H9 (cell line): ENCODE measurements around the gene PAX8. TPM values are rescaled to one million over a fixed set of nuclear protein-coding genes. Genes with fewer than 3 reads are reported as not detected.

Experiments
- DNase-seq: peaks from one replicate; pipeline ENCODE4 v3.0.0-alpha.2; 2017
- H2AFZ ChIP-seq: one replicate; pipeline ENCODE4 v1.6.1; 2013; ENCODE audit warnings: mild to moderate bottlenecking, low read length, control low read depth, moderate library complexity
- H2AK5ac ChIP-seq: 2 replicates; pipeline ENCODE4 v1.6.1; 2013; ENCODE audit warnings: low read length, control low read depth, mixed read lengths; ENCODE audit not compliant: insufficient read length
- H2BK120ac ChIP-seq: one replicate; pipeline ENCODE4 v1.6.1; 2013; ENCODE audit warnings: low read depth, mild to moderate bottlenecking, low read length, control low read depth, inconsistent platforms; ENCODE audit not compliant: poor library complexity, severe bottlenecking
- H2BK12ac ChIP-seq: 2 replicates; pipeline ENCODE4 v1.6.1; 2013; ENCODE audit warnings: low read length, control low read depth, mixed read lengths, low read depth; ENCODE audit not compliant: insufficient read length
- H2BK15ac ChIP-seq: 2 replicates; pipeline ENCODE4 v1.6.1; 2013; ENCODE audit warnings: low read depth, low read length, control low read depth
- H2BK20ac ChIP-seq: one replicate; pipeline ENCODE4 v1.6.1; 2013; ENCODE audit warnings: low read depth, mild to moderate bottlenecking, low read length, control low read depth, inconsistent platforms; ENCODE audit not compliant: poor library complexity, severe bottlenecking
- H2BK5ac ChIP-seq: 2 replicates; pipeline ENCODE4 v1.6.1; 2013; ENCODE audit warnings: low read length, control low read depth, mixed read lengths; ENCODE audit not compliant: insufficient read length
- H3K14ac ChIP-seq: 2 replicates; pipeline ENCODE4 v1.6.1; 2013; ENCODE audit warnings: low read length, control low read depth; ENCODE audit not compliant: insufficient read depth
- H3K18ac ChIP-seq: 2 replicates; pipeline ENCODE4 v1.6.1; 2013; ENCODE audit warnings: low read depth, mild to moderate bottlenecking, mixed read lengths, low read length, control low read depth; ENCODE audit not compliant: insufficient read length
- H3K23ac ChIP-seq: 2 replicates; pipeline ENCODE4 v1.6.1; 2013; ENCODE audit warnings: low read length, control low read depth, mixed read lengths, low read depth; ENCODE audit not compliant: insufficient read length
- H3K23me2 ChIP-seq: 2 replicates; pipeline ENCODE4 v1.6.1; 2013; ENCODE audit warnings: low read depth, mild to moderate bottlenecking, mixed read lengths, low read length, control low read depth; ENCODE audit not compliant: insufficient read length, poor library complexity, severe bottlenecking
- H3K27ac ChIP-seq: 2 replicates; pipeline ENCODE4 v1.5.1; 2013; ENCODE audit warnings: low read length, control low read depth, mixed read lengths, low read depth; ENCODE audit not compliant: insufficient read length
- H3K27me3 ChIP-seq: 2 replicates; pipeline ENCODE4 v1.6.1; 2013; ENCODE audit warnings: low read length, control low read depth, inconsistent platforms; ENCODE audit not compliant: insufficient read depth
- H3K4ac ChIP-seq: 2 replicates; pipeline ENCODE4 v1.6.1; 2013; ENCODE audit warnings: low read depth, mild to moderate bottlenecking, control low read depth, inconsistent platforms, low read length, moderate library complexity
- H3K4me1 ChIP-seq: 2 replicates; pipeline ENCODE4 v1.6.1; 2013; ENCODE audit warnings: low read length, control low read depth, inconsistent platforms; ENCODE audit not compliant: insufficient read depth
- H3K4me2 ChIP-seq: 2 replicates; pipeline ENCODE4 v1.6.1; 2013; ENCODE audit warnings: low read length, control low read depth, mixed read lengths; ENCODE audit not compliant: insufficient read length, insufficient read depth
- H3K56ac ChIP-seq: 2 replicates; pipeline ENCODE4 v1.6.1; 2013; ENCODE audit warnings: low read depth, mild to moderate bottlenecking, mixed read lengths, low read length, control low read depth; ENCODE audit not compliant: insufficient read length
- H3K79me1 ChIP-seq: 2 replicates; pipeline ENCODE4 v1.6.1; 2013; ENCODE audit warnings: low read depth, mild to moderate bottlenecking, moderate library complexity, low read length, control low read depth, inconsistent platforms; ENCODE audit not compliant: insufficient read depth, poor library complexity, severe bottlenecking
- H3K79me2 ChIP-seq: 2 replicates; pipeline ENCODE4 v1.6.1; 2013; ENCODE audit warnings: low read length, control low read depth, inconsistent platforms; ENCODE audit not compliant: insufficient read depth
- H3K9ac ChIP-seq: 2 replicates; pipeline ENCODE4 v1.6.1; 2013; ENCODE audit warnings: low read length, control low read depth, mixed read lengths; ENCODE audit not compliant: insufficient read length; ENCODE audit errors: extremely low read depth
- H3K9me3 ChIP-seq: one replicate; pipeline ENCODE4 v1.6.1; 2013; ENCODE audit warnings: low read depth, low read length, inconsistent platforms; ENCODE audit not compliant: control insufficient read depth
- H3T11ph ChIP-seq: one replicate; pipeline ENCODE4 v1.6.1; 2013; ENCODE audit warnings: mild to moderate bottlenecking, low read length, control low read depth, inconsistent platforms
- H4K20me1 ChIP-seq: one replicate; pipeline ENCODE4 v1.6.1; 2013; ENCODE audit not compliant: control insufficient read depth, insufficient read length, insufficient read depth
- H4K5ac ChIP-seq: 2 replicates; pipeline ENCODE4 v1.6.1; 2013; ENCODE audit warnings: low read depth, mild to moderate bottlenecking, mixed read lengths, low read length, control low read depth; ENCODE audit not compliant: insufficient read length
- H4K8ac ChIP-seq: replicated peaks from 2 replicates; pipeline ENCODE4 v1.6.1; 2013; ENCODE audit warnings: low read length, control low read depth, mixed read lengths, low read depth; ENCODE audit not compliant: insufficient read length
- H4K91ac ChIP-seq: 2 replicates; pipeline ENCODE4 v1.6.1; 2013; ENCODE audit warnings: low read depth, mild to moderate bottlenecking, moderate library complexity, mixed read lengths, low read length, control low read depth; ENCODE audit not compliant: insufficient read length
- H3K27ac Mint-ChIP-seq, 3 experiments: 2 replicates in 2 of 3; 3 replicates in 1 of 3; pipeline ENCODE4 v1.8.0; 2020 to 2021; ENCODE audit warnings: mixed read lengths in 3 of 3, mild to moderate bottlenecking in 1 of 3, moderate library complexity in 1 of 3
- H3K27me3 Mint-ChIP-seq: 2 replicates; pipeline ENCODE4 v1.8.0; 2021; ENCODE audit warnings: low read depth, mild to moderate bottlenecking, moderate library complexity, mixed read lengths
- H3K36me3 Mint-ChIP-seq, 3 experiments: 2 replicates in 2 of 3; 3 replicates in 1 of 3; pipeline ENCODE4 v1.8.0; 2020 to 2021; ENCODE audit warnings: low read depth in 3 of 3, mixed read lengths in 3 of 3; ENCODE audit not compliant: insufficient read depth in 1 of 3
- H3K4me1 Mint-ChIP-seq, 2 experiments: 2 replicates each; pipeline ENCODE4 v1.8.0; 2020; ENCODE audit warnings: mixed read lengths in 2 of 2
- H3K4me3 Mint-ChIP-seq, 2 experiments: 2 replicates in 1 of 2; 3 replicates in 1 of 2; pipeline ENCODE4 v1.8.0; 2020 to 2021; ENCODE audit warnings: mild to moderate bottlenecking in 2 of 2, mixed read lengths in 2 of 2, moderate library complexity in 1 of 2
- H3K9me3 Mint-ChIP-seq, 2 experiments: 2 replicates in 1 of 2; 3 replicates in 1 of 2; pipeline ENCODE4 v1.8.0; 2020; ENCODE audit warnings: mild to moderate bottlenecking in 2 of 2, mixed read lengths in 2 of 2, moderate library complexity in 1 of 2
- CTCF ChIP-seq: fragments of 200-600 bp; sonication (generic); conservative IDR thresholded peaks from 3 replicates; pipeline ENCODE4 v1.8.0; 2021; ENCODE audit warnings: antibody characterized with exemption, mild to moderate bottlenecking
- WGBS: extraction: QIAGEN DNeasy Blood & Tissue Kit; methylation state at CpG from one replicate; pipeline ENCODE4 v1.1.7; 2013; ENCODE audit warnings: missing lambda C conversion rate, low lambda C conversion rate, mixed read lengths; ENCODE audit not compliant: insufficient read length; ENCODE audit errors: extremely low coverage; 5-methylcytosine and 5-hydroxymethylcytosine counted together
- total RNA-seq: library from RNA; stranded (reverse); gene quantifications from 2 replicates; pipeline ENCODE4 v1.2.1, GENCODE V29; 2021

PAX8 gene
- total RNA-seq, 1 experiment from 2014 or later, result not detected

- H3K14ac ChIP-seq, result no peak overlapping the region
- H3K4me2 ChIP-seq, result no peak overlapping the region
- Mint-ChIP-seq H3K27me3 (peaks cover 82% of the 10 kb centered on the region), H3K4me3 (no peak overlapping the region), H3K36me3 (no peaks in the 10 kb centered on the region; a peak in 1 of 7 replicates), H3K4me1 (peaks cover 2 to 6% of the 10 kb centered on the region in 2 experiments), H3K27ac (no peak overlapping the region), H3K9me3 (no peaks in the 10 kb centered on the region)
- no peaks in the 10 kb centered on the region for H3K9me3 ChIP-seq
- no peaks in the 10 kb centered on the region for H3K79me1 ChIP-seq
- no CpG with 5 or more reads among the region's 1 CpG for WGBS
- no peak overlapping the region for H4K5ac ChIP-seq
- H3K27ac ChIP-seq, result no peak overlapping the region
- H3K4ac ChIP-seq, result no peak overlapping the region
- H2AK5ac ChIP-seq, result no peak overlapping the region
- no peak overlapping the region for H2BK12ac ChIP-seq
- H2BK5ac ChIP-seq, result no peak overlapping the region
- no peak overlapping the region for H3K18ac ChIP-seq
- no peak overlapping the region for H2BK20ac ChIP-seq
- H3K27me3 ChIP-seq, result peaks cover 10% of the 10 kb centered on the region; the same call in 1 of the 2 replicates
- H3T11ph ChIP-seq, result no peak overlapping the region
- no peaks in the 10 kb centered on the region; the same call in 1 of the 2 replicates for H3K4me1 ChIP-seq
- H3K9ac ChIP-seq, result no peak overlapping the region
- no peak for DNase-seq
- H2AFZ ChIP-seq, result no peak overlapping the region
- no peak overlapping the region for H3K23ac ChIP-seq
- H3K79me2 ChIP-seq, result no peaks in the 10 kb centered on the region
- no peaks in the 10 kb centered on the region for H4K20me1 ChIP-seq
- H2BK15ac ChIP-seq, result no peak overlapping the region
- H2BK120ac ChIP-seq, result no peak overlapping the region
- no peaks in the 10 kb centered on the region for H3K23me2 ChIP-seq
- TF ChIP-seq CTCF, result no peak
- H3K56ac ChIP-seq, result no peak overlapping the region
- H4K91ac ChIP-seq, result no peak overlapping the region
- H4K8ac ChIP-seq, result no peak overlapping the region
Observed at GRCh38 chr2:113263546-113263945, 15.2 kb downstream of the PAX8 start.
